D721Med (cell line): ENCODE results near the gene OBSCN.

Source experiments
- DNase-seq: peaks from one replicate; pipeline ENCODE4 v3.0.0; 2011; ENCODE audit warnings: low spot score; ENCODE audit not compliant: insufficient read length
- FAIRE-seq: peaks from 2 replicates; lab custom pipeline; 2011; peaks lifted over from hg19 to GRCh38; lab: Jason Lieb, UNC
- TF ChIP-seq, protein P1 (sequence below): IDR thresholded peaks from 2 replicates; pipeline ENCODE4 v1.5.1; 2012; ENCODE audit warnings: mild to moderate bottlenecking, control low read depth; ENCODE audit not compliant: insufficient read depth; ENCODE audit errors: missing control alignments

The OBSCN gene

DNA sequence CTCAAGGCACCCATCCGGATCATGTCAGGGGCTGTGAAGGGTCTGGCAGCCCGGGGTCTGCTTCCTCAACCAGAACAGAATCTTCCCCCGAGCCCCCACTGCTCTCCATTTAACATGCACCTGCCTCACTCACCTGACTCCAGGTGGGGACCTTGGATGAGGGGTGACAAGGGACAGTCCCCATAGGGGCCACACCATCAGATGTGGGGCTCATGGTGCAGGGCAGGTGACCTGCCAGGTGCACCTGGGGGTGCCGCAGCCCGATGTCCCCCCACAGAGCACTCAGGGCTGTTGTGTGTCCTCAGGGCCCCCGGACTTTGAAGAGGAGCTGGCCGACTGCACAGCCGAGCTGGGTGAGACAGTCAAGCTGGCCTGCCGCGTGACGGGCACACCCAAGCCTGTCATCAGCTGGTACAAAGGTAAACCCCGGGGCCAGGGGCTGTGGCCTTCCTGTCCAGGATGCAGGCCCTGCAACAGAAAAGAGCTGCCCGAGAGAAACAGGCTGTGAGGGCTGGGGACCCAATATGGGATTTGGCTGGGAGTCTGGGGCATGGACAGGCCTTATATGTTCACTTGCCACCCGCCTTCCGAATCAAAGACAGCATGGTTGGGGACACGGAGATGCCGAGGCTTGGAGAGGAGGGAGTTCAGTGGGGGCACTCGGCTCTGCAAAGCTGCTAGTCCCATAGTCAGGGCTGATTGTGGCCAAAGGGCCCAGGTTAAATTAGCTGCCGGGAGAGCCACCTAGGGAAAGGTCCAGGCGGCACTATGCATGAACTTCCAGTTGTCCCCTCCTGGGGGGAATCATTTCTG is 134.2 kb downstream of the OBSCN start:
- FAIRE-seq (no peak), DNase-seq (no peak)
- TF ChIP-seq, protein P1, sequence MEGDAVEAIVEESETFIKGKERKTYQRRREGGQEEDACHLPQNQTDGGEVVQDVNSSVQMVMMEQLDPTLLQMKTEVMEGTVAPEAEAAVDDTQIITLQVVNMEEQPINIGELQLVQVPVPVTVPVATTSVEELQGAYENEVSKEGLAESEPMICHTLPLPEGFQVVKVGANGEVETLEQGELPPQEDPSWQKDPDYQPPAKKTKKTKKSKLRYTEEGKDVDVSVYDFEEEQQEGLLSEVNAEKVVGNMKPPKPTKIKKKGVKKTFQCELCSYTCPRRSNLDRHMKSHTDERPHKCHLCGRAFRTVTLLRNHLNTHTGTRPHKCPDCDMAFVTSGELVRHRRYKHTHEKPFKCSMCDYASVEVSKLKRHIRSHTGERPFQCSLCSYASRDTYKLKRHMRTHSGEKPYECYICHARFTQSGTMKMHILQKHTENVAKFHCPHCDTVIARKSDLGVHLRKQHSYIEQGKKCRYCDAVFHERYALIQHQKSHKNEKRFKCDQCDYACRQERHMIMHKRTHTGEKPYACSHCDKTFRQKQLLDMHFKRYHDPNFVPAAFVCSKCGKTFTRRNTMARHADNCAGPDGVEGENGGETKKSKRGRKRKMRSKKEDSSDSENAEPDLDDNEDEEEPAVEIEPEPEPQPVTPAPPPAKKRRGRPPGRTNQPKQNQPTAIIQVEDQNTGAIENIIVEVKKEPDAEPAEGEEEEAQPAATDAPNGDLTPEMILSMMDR: no peak

DNA sequence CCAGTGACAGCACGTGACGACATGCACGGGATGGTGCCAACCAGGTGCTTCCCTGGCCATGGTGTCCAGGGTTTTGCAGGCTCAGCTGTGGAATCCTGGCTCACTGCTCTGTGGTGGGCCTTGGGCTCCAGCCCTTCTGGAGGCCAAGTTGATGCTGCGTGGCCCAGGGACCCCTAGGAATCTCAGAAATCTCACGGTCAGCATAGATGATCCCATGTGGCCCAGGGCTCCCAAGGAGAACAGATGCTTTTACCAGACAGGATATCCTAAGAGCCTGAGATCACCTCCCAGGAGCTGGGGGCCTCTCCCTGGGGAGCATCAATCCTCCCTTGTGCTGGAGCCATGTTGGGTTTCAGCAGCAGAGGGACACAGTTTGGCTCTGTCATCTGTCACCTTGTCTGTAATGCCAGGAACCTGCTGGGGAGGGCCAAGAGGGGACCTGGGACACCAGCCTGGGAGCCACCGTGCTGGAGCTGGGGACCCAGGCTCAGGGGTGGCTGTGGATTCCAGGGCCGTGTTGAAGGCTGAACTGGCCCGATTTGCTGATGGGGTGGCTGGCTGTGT is 134.9 kb downstream of the OBSCN start:
- TF ChIP-seq, protein P1: no peak
- DNase-seq (no peak), FAIRE-seq (no peak)

DNA sequence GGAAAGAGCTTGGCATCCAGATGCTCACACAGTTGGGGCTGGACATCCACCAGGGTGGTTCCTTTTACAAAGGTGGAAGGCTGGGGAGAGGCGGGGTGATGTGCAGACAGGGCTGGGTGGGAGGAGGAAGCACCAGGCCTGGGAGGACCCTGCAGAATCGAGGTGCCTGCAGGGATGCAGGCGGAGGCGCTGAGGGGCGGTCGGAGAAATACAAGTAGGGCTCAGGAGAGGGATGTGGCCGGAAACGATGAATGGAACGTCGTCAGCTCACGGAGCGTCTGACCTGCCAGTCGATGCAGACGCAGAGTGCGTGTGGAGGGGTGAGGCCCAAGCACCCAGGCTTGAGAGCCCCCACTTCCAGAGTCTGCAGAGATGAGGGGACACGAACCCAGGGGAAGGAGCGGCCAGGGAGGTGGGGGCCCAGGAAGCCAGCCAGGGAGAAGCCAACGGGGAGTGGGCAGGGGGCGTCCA is 135.4 kb downstream of the OBSCN start:
- TF ChIP-seq, protein P1: no peak
- DNase-seq: no peak
- FAIRE-seq: no peak

DNA sequence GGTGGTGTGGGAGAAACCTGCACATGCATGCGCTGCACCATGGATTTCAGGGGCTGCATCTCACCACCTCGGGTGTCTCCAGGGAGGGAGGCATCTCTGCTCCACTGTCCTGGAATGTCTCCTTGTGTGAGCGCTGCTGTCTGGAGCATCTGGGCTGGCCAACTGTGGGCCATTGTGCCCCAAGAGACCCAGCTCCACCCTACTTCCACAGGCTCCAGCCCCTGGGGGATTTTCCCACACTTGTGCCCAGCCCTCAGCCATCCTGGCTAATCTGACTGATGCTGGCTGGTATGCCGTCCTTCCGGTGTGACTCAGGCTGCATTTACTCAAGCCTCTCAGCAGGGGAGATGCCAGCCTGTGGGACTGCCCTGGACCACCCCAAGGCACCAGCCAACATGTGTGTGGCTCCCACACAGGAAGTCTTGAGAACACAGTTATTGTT is 136.8 kb downstream of the OBSCN start:
- FAIRE-seq: no peak
- TF ChIP-seq, protein P1: no peak
- DNase-seq: no peak

DNA sequence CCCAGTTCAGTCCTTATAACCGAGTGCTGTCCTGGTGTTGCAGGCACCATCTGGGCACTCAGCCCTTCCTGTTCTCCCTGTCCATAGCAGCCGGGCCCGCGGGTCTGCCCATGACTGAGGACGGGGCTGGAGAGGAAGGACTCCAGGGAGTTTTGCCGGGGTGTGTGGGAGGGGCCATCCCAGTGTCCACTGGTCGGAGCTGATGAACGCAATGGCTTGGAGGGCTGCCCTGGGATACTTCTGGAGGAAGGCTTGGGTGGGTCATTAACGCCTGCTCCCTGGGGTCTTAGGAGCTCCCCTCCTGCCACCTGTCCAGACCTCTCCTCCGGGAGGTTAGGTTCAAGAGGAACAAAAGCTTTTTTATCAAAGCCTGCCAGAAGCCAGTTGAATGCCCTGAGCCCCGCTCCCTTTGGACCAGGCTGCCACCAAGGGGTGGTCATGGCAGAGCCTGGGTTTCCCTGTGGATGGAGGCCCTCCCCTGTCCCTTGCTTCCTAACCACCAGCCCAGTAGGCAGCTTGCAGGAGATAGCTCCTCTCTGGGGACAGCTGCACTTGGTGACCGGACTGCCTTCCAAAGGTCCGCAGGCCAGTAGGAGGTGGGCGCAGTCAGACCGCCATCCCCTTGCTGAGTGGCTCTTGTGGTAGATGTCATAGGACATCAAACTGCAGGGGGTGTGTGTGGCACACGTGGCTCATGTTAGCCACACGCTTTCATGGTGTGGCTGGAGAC is 137.5 kb downstream of the OBSCN start:
- FAIRE-seq: no peak
- TF ChIP-seq, protein P1: no peak
- DNase-seq: no peak

DNA sequence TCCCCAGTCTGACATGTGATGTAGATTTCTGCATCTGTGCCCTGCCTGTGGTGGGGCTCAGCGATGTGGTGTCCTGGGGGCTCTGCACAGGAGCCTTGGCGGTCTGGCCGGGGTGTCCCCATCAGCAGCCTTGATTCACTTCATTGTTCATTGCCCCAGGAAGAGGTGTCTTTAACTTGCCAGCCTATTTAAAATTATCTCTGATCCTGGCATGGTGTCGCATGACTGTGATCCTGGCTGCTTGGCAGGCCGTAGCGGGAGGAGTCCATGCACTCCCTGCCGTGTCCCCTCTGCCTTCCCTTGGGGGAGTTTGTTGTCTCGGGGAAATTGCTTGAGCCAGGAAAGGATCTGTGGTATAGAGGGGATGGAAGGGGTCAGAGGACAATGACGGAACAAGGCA is 138.9 kb downstream of the OBSCN start:
- DNase-seq (no peak), FAIRE-seq (no peak)
- TF ChIP-seq, protein P1: no peak
